Iris pigment epithelial cell (primary cell): ENCODE measurements around the gene RIC3.
"Not testable (repeated sequence)": the region's sequence is repeated elsewhere in the genome, so short reads cannot be mapped to it uniquely, and the experiment has no call there.

Experiments
- DNase-seq: peaks from one replicate; pipeline ENCODE4 v3.0.0-alpha.2; 2011; ENCODE audit warnings: low read depth

The RIC3 gene

DNA sequence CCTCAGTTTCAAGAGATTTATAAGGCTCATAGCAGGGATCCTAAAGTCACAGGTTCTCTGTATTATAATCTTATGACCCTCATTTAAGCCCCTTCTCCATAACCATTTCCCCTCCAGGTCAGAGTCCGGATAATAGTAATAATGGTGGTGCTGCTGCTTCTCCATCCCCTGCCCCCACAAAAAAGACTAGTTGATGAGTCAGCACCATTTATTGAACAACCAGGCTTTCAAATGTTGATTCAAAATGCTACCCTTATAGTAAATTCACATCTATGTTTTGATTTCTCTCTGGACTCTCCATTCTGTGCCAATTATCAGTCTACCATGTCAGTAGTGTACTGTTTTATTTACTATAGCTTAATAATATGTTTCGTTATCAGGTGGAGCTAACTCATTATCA, 17.6 kb upstream of the RIC3 start:
- DNase-seq: no peak

- DNase-seq: peak; percentile 28
These were observed 14.3 kb upstream of the RIC3 start for GRCh38 chr11:8183111-8183510.

DNA sequence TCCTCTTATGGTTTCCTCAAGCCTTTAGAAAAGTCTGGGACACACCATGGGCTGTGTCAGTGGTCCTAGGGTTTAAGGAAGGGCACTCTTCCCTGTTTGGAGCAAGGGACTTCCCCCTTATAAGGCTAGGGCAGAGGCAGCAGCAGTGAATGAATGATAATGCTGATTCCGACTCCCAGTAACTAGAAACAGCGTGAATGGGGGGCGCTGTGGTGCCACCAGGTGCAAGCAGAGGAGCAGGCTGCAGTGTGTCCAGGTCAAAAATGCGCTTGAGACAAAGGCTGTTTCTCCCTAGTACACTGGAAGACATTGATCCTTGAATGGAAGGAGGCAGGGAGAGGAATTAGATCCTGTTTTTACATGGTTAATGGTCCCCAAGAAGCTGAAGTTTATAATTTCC, 11.6 kb upstream of the RIC3 start:
- no peak for DNase-seq

GRCh38 chr11:8178297-8178696, 9.5 kb upstream of the RIC3 start:
- no peak for DNase-seq

DNA sequence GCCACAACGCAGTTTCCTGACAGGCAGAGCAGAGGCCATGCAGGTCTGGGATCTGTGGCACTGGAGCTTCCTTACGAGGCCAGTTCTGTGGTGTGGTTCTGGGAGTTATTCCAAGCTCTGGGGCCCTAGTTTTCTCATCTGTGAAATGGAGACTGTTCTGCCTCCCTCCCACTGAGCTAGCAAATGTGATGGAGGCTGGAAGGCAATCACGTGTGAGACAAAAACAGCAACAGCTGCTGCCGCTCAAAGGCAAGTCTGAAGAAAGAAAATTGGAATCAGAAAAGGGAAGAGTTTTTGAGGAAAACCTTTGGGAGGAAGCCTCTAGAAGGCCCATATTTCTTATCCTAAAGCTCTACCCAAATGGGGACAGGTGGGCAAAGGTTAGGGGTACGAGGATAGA, 8.3 kb upstream of the RIC3 start:
- DNase-seq: no peak

DNA sequence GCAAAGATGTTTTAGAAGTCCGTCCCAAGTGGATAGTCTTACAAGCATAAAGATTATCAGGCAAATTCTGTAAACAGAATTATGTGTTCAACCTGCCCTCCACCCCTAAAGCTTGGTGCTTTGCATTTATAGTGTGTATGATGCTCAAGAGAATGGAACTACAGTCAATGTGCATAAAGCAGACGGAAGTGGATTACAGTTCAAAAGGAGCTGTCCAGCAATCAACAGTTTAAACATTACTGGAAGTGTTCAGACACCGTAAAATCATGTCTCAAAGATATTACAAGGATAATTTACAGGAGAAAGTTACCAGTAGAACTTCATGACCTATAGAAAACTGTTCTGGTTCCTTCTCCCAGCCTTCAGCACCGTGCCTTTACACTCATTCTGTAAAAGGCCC, 1.0 kb downstream of the RIC3 start:
- DNase-seq: peak; percentile 20

GRCh38 chr11:8164746-8165145, 4.1 kb downstream of the RIC3 start:
- no peak for DNase-seq

DNA sequence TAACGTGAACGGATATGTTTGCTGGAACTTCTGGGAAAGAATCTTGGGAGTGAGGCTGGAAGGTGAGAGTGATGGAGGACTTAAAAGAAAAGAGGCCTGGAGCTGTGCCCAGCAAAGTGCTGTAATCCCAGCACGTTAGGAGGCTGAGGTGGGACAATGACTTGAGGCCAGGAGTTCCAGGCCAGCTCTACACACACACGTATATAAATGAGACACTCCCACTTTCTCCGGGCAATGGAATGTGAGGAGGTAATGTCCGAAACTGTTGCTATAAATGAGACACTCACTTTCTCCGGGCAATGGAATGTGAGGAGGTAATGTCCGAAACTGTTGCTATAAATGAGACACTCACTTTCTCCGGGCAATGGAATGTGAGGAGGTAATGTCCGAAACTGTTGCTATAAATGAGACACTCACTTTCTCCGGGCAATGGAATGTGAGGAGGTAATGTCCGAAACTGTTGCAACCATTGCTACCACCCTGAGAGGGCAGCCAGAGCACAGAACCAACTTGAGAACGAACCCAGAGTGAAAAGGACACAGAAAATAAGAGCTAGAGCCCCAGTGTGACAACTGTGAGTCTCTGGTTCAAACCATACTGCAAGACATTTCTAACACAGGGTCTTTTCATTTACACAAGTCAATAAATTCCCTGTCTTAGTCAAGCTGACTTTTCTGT, 7.1 kb downstream of the RIC3 start:
- not testable (repeated sequence) for DNase-seq

- no peak for DNase-seq
These were observed 11.9 kb downstream of the RIC3 start for GRCh38 chr11:8156877-8157276.

DNA sequence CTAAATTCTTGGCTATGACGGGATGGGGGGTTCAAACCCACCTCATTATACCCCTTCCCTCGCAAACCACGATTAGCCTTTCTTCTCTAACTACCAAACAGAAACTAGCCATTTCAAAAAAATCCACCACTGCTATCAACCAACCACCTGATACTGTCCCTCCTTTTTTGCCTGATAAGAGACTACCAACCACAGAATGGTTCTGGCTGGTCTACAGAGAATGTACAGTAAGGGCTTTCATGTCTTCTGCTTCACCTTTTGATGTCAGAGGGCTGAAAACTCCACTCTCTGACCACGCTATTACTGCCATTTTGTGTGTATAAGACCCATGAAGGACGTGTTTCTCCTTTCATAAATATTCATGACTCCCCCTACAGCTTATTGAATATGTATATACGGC, 19.1 kb downstream of the RIC3 start:
- no peak for DNase-seq

DNA sequence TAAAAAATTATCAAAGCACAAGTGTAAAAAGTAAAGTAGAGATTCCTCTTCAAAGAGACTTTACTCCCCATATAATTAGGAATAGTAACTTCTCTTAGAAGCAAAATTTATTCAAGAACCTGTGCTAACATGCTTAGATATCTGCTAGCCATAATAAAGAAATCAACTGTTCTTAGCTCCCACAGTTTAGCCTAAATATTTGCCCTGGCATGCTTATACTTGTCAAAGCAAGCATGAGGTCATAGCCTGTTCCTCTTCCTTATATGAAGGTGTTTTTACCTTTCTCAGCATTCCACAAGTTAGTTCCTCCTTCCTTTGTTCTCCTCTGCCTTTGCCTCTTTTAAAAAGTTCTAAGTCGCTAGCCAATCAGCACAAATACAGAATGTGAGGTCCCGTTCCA, 30.3 kb downstream of the RIC3 start:
- no peak for DNase-seq

- no peak for DNase-seq
These were observed 41.4 kb downstream of the RIC3 start for GRCh38 chr11:8127447-8127846.

GRCh38 chr11:8126649-8127289, 42.1 kb downstream of the RIC3 start:
- DNase-seq: no peak

DNA sequence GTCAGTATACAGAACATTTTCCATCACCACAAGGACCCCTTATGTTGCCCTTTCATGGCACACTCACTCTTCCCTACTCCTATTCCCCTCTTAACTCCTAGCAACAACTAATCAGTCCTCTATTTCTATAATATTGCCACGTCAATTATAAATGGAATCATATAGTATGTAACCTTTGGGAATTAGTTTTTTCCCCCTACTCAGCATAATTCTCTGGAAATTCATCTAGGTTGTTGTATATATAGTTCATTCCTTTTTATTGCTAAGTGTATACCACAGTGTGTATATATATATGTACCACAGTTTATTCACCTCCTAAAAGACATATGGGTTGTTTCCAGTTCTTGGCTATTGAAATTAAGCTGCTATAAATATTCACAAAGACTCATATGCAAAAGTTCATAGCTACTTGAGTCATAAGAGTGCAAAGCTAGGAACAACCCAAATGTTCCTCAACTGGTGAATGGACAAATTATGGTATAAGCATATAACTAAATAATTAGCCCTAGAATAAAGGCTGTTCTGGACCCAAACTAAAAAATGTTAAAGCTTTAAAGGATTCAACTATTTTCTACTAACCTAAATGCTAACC, 46.6 kb downstream of the RIC3 start:
- DNase-seq: no peak

DNA sequence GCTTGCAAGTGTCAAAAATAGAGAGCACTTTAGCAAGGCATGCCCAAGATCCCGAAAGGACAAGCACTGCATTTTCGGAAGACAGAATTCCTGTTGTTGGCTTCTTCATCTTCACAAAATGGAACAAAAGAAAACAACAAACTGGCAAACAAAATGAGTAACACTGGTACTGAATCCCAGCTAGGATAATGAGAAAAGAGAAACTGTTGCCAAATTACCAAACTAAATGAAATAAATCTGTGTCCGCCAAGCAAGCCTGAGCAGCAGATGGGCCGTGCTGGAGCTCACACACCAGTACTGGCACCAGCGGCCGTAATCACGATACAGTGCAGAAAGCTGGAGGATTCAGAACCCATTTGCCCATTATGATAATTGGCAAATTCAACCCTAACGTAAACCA, 57.2 kb downstream of the RIC3 start:
- DNase-seq: no peak

DNA sequence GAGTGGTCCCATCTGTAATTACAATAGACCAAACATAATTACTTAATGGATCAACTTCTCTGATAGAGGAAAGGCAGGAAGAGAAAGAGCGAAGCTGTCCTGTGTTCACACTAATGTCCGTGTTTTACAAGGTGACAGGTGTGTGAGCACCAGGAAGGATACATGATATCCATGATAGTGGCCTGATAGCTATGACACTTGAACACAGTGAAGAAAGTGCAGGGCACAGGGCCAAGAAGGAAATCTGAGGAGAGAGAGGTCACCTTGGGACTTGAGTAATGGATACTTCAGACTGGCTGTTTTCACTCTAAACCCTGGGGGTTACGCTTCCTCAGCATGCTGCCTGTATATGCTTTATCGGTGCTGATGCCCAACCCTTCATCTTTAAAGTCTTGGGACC, 58.4 kb downstream of the RIC3 start:
- DNase-seq: no peak

DNA sequence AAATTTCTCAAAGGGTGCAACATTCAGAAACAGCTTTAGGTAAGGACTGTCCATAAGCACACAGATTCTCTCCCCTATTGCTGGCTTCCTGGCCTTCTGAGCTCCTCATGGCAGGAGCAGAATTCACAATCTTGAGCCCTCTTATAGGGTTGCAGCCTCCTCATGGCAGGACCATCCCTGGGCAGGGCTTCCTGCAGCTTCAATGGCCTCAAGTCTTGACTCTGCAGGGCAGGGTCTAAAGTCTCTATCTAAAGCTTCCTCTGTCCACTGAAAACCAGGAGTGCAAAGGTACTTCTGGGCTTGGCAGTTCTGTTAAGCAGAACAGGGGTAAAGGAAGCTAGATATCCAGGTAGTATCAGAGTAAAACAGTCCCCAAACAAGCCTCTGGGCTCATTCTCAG, 59.1 kb downstream of the RIC3 start:
- no peak for DNase-seq

GRCh38 chr11:8108421-8108820, 60.4 kb downstream of the RIC3 start:
- no peak for DNase-seq

- no peak for DNase-seq
These were observed 61.2 kb downstream of the RIC3 start for GRCh38 chr11:8107642-8108041.

DNA sequence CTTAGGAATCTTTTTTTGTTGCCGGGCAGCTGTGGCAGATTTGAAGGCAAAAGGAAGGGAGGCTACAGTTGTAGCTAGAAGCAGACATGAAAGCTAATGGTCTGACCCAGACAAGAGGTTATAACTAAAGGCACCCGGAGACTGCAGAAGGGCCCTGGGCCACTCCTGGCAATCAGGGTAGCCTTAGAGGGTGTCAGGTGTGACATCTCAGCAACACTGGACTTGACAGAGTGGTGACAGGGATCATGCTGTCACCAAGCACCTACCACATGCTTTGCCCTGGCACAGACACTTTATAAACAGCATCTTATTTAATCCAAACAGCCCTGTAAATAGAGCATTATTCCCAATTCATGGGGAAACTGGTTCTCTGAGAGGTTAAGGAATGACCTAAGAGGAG, 62.1 kb downstream of the RIC3 start:
- DNase-seq: no peak

GRCh38 chr11:8105666-8106065, 63.2 kb downstream of the RIC3 start:
- no peak for DNase-seq

- no peak for DNase-seq
These were observed 63.7 kb downstream of the RIC3 start for GRCh38 chr11:8105133-8105532.

- no peak for DNase-seq
These were observed 64.9 kb downstream of the RIC3 start for GRCh38 chr11:8103909-8104308.

DNA sequence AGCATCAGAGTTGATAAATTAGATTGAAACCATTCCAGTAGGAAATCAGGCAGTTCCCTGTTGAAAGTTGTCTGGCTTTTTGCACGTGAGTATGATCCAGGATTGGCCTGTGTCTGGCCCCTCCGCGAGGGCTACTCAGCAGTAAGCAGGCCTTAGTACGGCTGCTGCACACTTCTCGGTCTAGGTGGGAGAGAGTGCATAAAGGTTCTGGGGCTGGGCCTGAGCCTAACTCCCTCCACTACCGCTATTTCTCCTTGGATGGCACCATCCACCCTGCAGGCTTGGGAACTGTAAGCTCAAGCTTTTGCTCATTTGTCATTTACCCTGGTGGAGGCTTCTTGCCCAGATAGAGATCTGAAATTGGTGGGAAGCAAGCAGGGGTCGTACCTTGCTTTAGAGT, 65.9 kb downstream of the RIC3 start:
- DNase-seq: no peak
